HG03025 (cell line): ENCODE data around the gene AIPL1.

Source experiments
- ATAC-seq: cut with Tn5 transposase; IDR thresholded peaks from one replicate; pipeline ENCODE4 v1.9.1; 2021; ENCODE audit warnings: mild to moderate bottlenecking, moderate library complexity; ENCODE audit not compliant: unreplicated experiment, low FRiP score

AIPL1 gene

GRCh38 chr17:6468051-6468790, 33.3 kb upstream of the AIPL1 start:
- ATAC-seq, result no peak

GRCh38 chr17:6467567-6467966, 32.6 kb upstream of the AIPL1 start:
- ATAC-seq, result no peak

GRCh38 chr17:6465206-6466003, 30.5 kb upstream of the AIPL1 start:
- no peak for ATAC-seq

- no peak for ATAC-seq
Observed at GRCh38 chr17:6464446-6465041, 29.6 kb upstream of the AIPL1 start.

- no peak for ATAC-seq
Observed at GRCh38 chr17:6463616-6464445, 28.9 kb upstream of the AIPL1 start.

GRCh38 chr17:6462692-6463091, 27.8 kb upstream of the AIPL1 start:
- no peak for ATAC-seq

- no peak for ATAC-seq
Observed at GRCh38 chr17:6461792-6462524, 27.0 kb upstream of the AIPL1 start.

GRCh38 chr17:6461246-6461645, 26.3 kb upstream of the AIPL1 start:
- no peak for ATAC-seq

- ATAC-seq, result no peak
Observed at GRCh38 chr17:6460531-6461161, 25.7 kb upstream of the AIPL1 start.

GRCh38 chr17:6458460-6458950, 23.6 kb upstream of the AIPL1 start:
- ATAC-seq, result no peak

GRCh38 chr17:6457688-6458459, 23.0 kb upstream of the AIPL1 start:
- ATAC-seq, result no peak

GRCh38 chr17:6456914-6457687, 22.2 kb upstream of the AIPL1 start:
- ATAC-seq, result no peak

GRCh38 chr17:6456321-6456720, 21.4 kb upstream of the AIPL1 start:
- ATAC-seq, result no peak

- ATAC-seq, result no peak
Observed at GRCh38 chr17:6455321-6455705, 20.4 kb upstream of the AIPL1 start.

GRCh38 chr17:6454495-6455320, 19.8 kb upstream of the AIPL1 start:
- ATAC-seq, result no peak

GRCh38 chr17:6453279-6454024, 18.5 kb upstream of the AIPL1 start:
- ATAC-seq, result no peak
